Ishikawa (cell line): ENCODE data around the gene TOP1.

ENCODE experiments used
- EP300 ChIP-seq: IDR thresholded peaks from 2 replicates; pipeline ENCODE4 v1.6.1; 2012; ENCODE audit warnings: borderline replicate concordance
- FOXM1 ChIP-seq: IDR thresholded peaks from 2 replicates; pipeline ENCODE4 v1.6.1; 2012; ENCODE audit warnings: low read depth, borderline replicate concordance
- RAD21 ChIP-seq: IDR thresholded peaks from 2 replicates; pipeline ENCODE4 v1.6.1; 2012; ENCODE audit warnings: low read depth
- TAF1 ChIP-seq: IDR thresholded peaks from 2 replicates; pipeline ENCODE4 v1.6.1; 2012; ENCODE audit warnings: low read depth, mild to moderate bottlenecking

- no peak for TF ChIP-seq EP300
- no peak for TF ChIP-seq FOXM1
- no peak for TF ChIP-seq TAF1
- TF ChIP-seq RAD21: no peak
Measured at GRCh38 chr20:41027366-41027765, 1.3 kb upstream of the TOP1 start.
